Neural cell (in vitro differentiated cells): ENCODE data around the gene DPP6. TPM values are rescaled to one million over a fixed set of nuclear protein-coding genes. Genes with fewer than 3 reads are reported as not detected.
A peak's percentile ranks its signal among the peaks of the same experiment; 100 is the strongest.

Experiments
- H2AFZ ChIP-seq: fragments of 200-600, 300-800 bp; sonication (generic), shearing (Covaris generic); 2 replicates; pipeline ENCODE4 v1.6.0; 2014; ENCODE audit warnings: low read depth, mild to moderate bottlenecking, antibody characterized with exemption, low read length, moderate library complexity
- H3F3A ChIP-seq: fragments of 200-600 bp; shearing (Covaris generic); 2 replicates; pipeline ENCODE4 v1.6.1; 2016; ENCODE audit warnings: mild to moderate bottlenecking, moderate library complexity, mixed read lengths, antibody characterized with exemption, low read length; ENCODE audit not compliant: insufficient read depth, poor library complexity, severe bottlenecking
- H3K27ac ChIP-seq: fragments of 200-600, 300-800 bp; sonication (generic), shearing (Covaris generic); 2 replicates; pipeline ENCODE4 v1.5.1; 2014; ENCODE audit warnings: mild to moderate bottlenecking, low read length, moderate library complexity
- H3K27me3 ChIP-seq: fragments of 300-800, 200-600 bp; sonication (generic), shearing (Covaris generic); 2 replicates; pipeline ENCODE4 v1.6.0; 2014; ENCODE audit warnings: mild to moderate bottlenecking, low read depth, low read length, moderate library complexity; ENCODE audit not compliant: insufficient read depth
- H3K36me3 ChIP-seq: fragments of 300-800, 200-600 bp; sonication (generic), shearing (Covaris generic); 2 replicates; pipeline ENCODE4 v1.5.1; 2014; ENCODE audit warnings: mild to moderate bottlenecking, antibody characterized with exemption, low read length, moderate library complexity; ENCODE audit not compliant: insufficient read depth
- H3K4me2 ChIP-seq: fragments of 300-800, 200-600 bp; sonication (generic), shearing (Covaris generic); 2 replicates; pipeline ENCODE4 v1.6.0; 2014; ENCODE audit warnings: mild to moderate bottlenecking, low read length
- H3K4me3 ChIP-seq: fragments of 300-800, 200-600 bp; sonication (generic), shearing (Covaris generic); 2 replicates; pipeline ENCODE4 v1.5.1; 2014; ENCODE audit warnings: mild to moderate bottlenecking, low read length, moderate library complexity
- H3K79me2 ChIP-seq: fragments of 200-600 bp; shearing (Covaris generic); replicated peaks from 2 replicates; pipeline ENCODE4 v1.6.0; 2014; ENCODE audit warnings: mild to moderate bottlenecking, low read length, moderate library complexity; ENCODE audit not compliant: insufficient read depth
- H3K9ac ChIP-seq: fragments of 300-800, 200-600 bp; sonication (generic), shearing (Covaris generic); 2 replicates; pipeline ENCODE4 v1.6.1; 2016; ENCODE audit warnings: mild to moderate bottlenecking, low read length, mixed read lengths
- H3K9me2 ChIP-seq: fragments of 200-600 bp; shearing (Covaris generic); 2 replicates; pipeline ENCODE4 v1.6.1; 2016; ENCODE audit warnings: mild to moderate bottlenecking, low read length, mixed read lengths; ENCODE audit not compliant: insufficient read depth
- H3K9me3 ChIP-seq: fragments of 200-600, 300-800 bp; sonication (generic), shearing (Covaris generic); 2 replicates; pipeline ENCODE4 v1.6.1; 2016; ENCODE audit warnings: mild to moderate bottlenecking, mixed run types, low read length, moderate library complexity, mixed read lengths
- H4K20me1 ChIP-seq: fragments of 200-600 bp; shearing (Covaris generic); 2 replicates; pipeline ENCODE4 v1.6.1; 2016; ENCODE audit warnings: mild to moderate bottlenecking, mixed run types; ENCODE audit not compliant: insufficient read depth
- CTCF ChIP-seq: fragments of 450-650 bp; IDR thresholded peaks from 2 replicates; pipeline ENCODE4 v1.5.1; 2014; ENCODE audit warnings: antibody characterized with exemption, mild to moderate bottlenecking, moderate library complexity; ENCODE audit not compliant: poor library complexity, severe bottlenecking
- EP300 ChIP-seq: fragments of 450-650 bp; conservative IDR thresholded peaks from 2 replicates; pipeline ENCODE4 v1.6.1; 2014; ENCODE audit warnings: antibody characterized with exemption, mild to moderate bottlenecking, moderate library complexity; ENCODE audit not compliant: poor library complexity, severe bottlenecking
- EZH2 ChIP-seq: fragments of 200-600, 300-800 bp; shearing (Covaris generic), sonication (generic); IDR thresholded peaks from 2 replicates; pipeline ENCODE4 v1.6.1; 2014; ENCODE audit warnings: antibody characterized with exemption, low read length, borderline replicate concordance, mild to moderate bottlenecking; ENCODE audit not compliant: insufficient read depth, poor library complexity, severe bottlenecking
- MXI1 ChIP-seq: fragments of 450-650 bp; conservative IDR thresholded peaks from 2 replicates; pipeline ENCODE4 v1.6.1; 2014; ENCODE audit warnings: antibody characterized with exemption, mild to moderate bottlenecking; ENCODE audit not compliant: poor library complexity, severe bottlenecking
- POLR2AphosphoS5 ChIP-seq: IDR thresholded peaks from 2 replicates; pipeline ENCODE4 v1.6.1; 2012
- RAD21 ChIP-seq: fragments of 450-650 bp; conservative IDR thresholded peaks from 2 replicates; pipeline ENCODE4 v1.6.1; 2014; ENCODE audit warnings: antibody characterized with exemption, mild to moderate bottlenecking, moderate library complexity
- REST ChIP-seq: IDR thresholded peaks from 2 replicates; pipeline ENCODE4 v1.6.1; 2012; ENCODE audit warnings: borderline replicate concordance
- SMC3 ChIP-seq: fragments of 450-650 bp; conservative IDR thresholded peaks from 2 replicates; pipeline ENCODE4 v1.6.1; 2014; ENCODE audit warnings: antibody characterized with exemption, mild to moderate bottlenecking, moderate library complexity; ENCODE audit not compliant: poor library complexity
- TAF1 ChIP-seq: IDR thresholded peaks from 2 replicates; pipeline ENCODE4 v1.6.1; 2012; ENCODE audit warnings: low read depth
- polyA plus RNA-seq: library from polyadenylated mRNA; depleted of rRNA; stranded (reverse); fragments of >200 nt; gene quantifications from 2 replicates; pipeline ENCODE4 v1.2.3, GENCODE V29; 2014

DPP6 gene
- polyA plus RNA-seq, 1 donor from 2014 or later = 20.4 TPM

- Histone ChIP-seq H3K27me3 (no peaks in the 10 kb centered on the region), H3K79me2 (peaks cover 15% of the 10 kb centered on the region), H3K4me3 (peak overlapping the region; percentile 78), H4K20me1 (no peaks in the 10 kb centered on the region), H3K36me3 (no peaks in the 10 kb centered on the region), H3K9ac (peak overlapping the region; percentile 76), H3F3A (no peaks in the 10 kb centered on the region), H3K27ac (peak overlapping the region; percentile 80), H3K9me3 (no peaks in the 10 kb centered on the region), H3K4me2 (peak overlapping the region; percentile 89), H2AFZ (peak overlapping the region; percentile 15), H3K9me2 (no peaks in the 10 kb centered on the region)
- TF ChIP-seq RAD21 = peak; percentile 45
- no peak for TF ChIP-seq MXI1
- no peak for TF ChIP-seq REST
- peak; percentile 40 for TF ChIP-seq TAF1
- no peak for TF ChIP-seq EZH2
- peak; percentile 30 for TF ChIP-seq SMC3
- TF ChIP-seq CTCF = no peak
- no peak for TF ChIP-seq EP300
- TF ChIP-seq POLR2AphosphoS5 = peak; percentile 51
Measured at GRCh38 chr7:154304740-154305700, 252.8 kb downstream of the DPP6 start.

GRCh38 chr7:154306036-154306435, 253.8 kb downstream of the DPP6 start:
- Histone ChIP-seq H2AFZ (no peak overlapping the region), H3K4me2 (peak overlapping the region; percentile 89), H4K20me1 (no peaks in the 10 kb centered on the region), H3K4me3 (peak overlapping the region; percentile 78), H3F3A (no peaks in the 10 kb centered on the region), H3K27me3 (no peaks in the 10 kb centered on the region), H3K36me3 (no peaks in the 10 kb centered on the region), H3K79me2 (peaks cover 15% of the 10 kb centered on the region), H3K9ac (peak overlapping the region; percentile 76), H3K9me3 (no peaks in the 10 kb centered on the region), H3K27ac (peak overlapping the region; percentile 80), H3K9me2 (no peaks in the 10 kb centered on the region)
- no peak for TF ChIP-seq TAF1
- TF ChIP-seq EP300 = no peak
- TF ChIP-seq SMC3 = no peak
- TF ChIP-seq EZH2 = no peak
